Central memory CD8-positive, alpha-beta T cell (primary cell): ENCODE results near the gene TSPAN14.

Experiments used
- ATAC-seq: fragments of 150-1000 bp; cut with Tn5 transposase; replicated peaks from 2 replicates; pipeline ENCODE4 v1.10.0; 2022; ENCODE audit warnings: mild to moderate bottlenecking, moderate FRiP score, moderate number of reproducible peaks; ENCODE audit not compliant: poor library complexity, severe bottlenecking; ENCODE audit errors: extremely low read depth
- DNase-seq, 2 donors: peaks; one replicate each; pipeline ENCODE4 v3.0.0; 2021; ENCODE audit warnings: low spot score in 2 of 2
- H3K27ac Mint-ChIP-seq: one replicate; pipeline ENCODE4 v1.8.0; 2022; ENCODE audit warnings: low read depth, mild to moderate bottlenecking, moderate library complexity, mixed read lengths
- H3K27me3 Mint-ChIP-seq: one replicate; pipeline ENCODE4 v1.8.0; 2022; ENCODE audit warnings: mixed read lengths
- H3K36me3 Mint-ChIP-seq: one replicate; pipeline ENCODE4 v1.8.0; 2022; ENCODE audit warnings: mild to moderate bottlenecking, moderate library complexity, mixed read lengths; ENCODE audit not compliant: insufficient read depth
- H3K4me1 Mint-ChIP-seq: one replicate; pipeline ENCODE4 v1.8.0; 2022; ENCODE audit warnings: mixed read lengths
- H3K4me3 Mint-ChIP-seq: one replicate; pipeline ENCODE4 v1.8.0; 2022; ENCODE audit warnings: mild to moderate bottlenecking, moderate library complexity, mixed read lengths
- H3K9me3 Mint-ChIP-seq: one replicate; pipeline ENCODE4 v1.8.0; 2022; ENCODE audit warnings: mixed read lengths

The TSPAN14 gene

GRCh38 chr10:80493522-80494051, 39.5 kb downstream of the TSPAN14 start:
- peaks cover 99% of the 10 kb centered on the region for H3K4me1 Mint-ChIP-seq
- DNase-seq, result no peak
- H3K27ac Mint-ChIP-seq, result peak overlapping the region; percentile 82
- no peaks in the 10 kb centered on the region for H3K27me3 Mint-ChIP-seq
- ATAC-seq, result peak; percentile 63
- peaks cover 36% of the 10 kb centered on the region for H3K36me3 Mint-ChIP-seq
- peaks cover 7% of the 10 kb centered on the region for H3K9me3 Mint-ChIP-seq
- peak overlapping the region; percentile 61 for H3K4me3 Mint-ChIP-seq

DNA sequence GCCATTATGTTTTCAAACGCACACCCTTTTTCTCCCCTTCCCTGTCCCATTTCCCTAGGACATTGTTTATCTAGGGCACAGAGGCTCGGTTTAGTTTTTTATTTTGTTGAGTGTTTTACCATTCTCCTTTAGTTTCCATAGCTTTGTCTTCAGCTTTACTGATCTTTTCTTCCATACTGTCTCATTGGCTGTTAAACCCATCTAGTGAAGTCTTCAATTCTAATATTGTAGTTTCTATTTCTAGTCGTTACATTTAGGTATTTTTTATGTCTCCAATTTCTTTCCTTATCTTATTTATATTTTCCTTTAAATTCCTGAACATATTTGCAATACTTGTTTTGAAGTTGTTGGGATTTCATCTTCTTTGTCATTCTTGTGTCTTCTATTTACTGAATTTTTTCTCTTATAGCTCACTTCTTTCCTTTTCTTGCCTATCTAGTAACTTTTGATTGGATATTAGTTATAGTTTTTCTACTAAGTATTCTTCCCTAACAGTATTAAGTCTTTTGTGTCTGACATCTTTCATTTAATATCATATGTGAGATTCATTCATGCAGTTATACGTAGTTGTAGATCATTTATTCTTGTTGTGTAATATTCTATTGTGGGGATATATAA, 42.6 kb downstream of the TSPAN14 start:
- H3K9me3 Mint-ChIP-seq, result peaks cover 7% of the 10 kb centered on the region
- H3K27me3 Mint-ChIP-seq, result no peaks in the 10 kb centered on the region
- peaks cover 25% of the 10 kb centered on the region for H3K36me3 Mint-ChIP-seq
- H3K4me1 Mint-ChIP-seq, result peaks cover 97% of the 10 kb centered on the region
- H3K27ac Mint-ChIP-seq, result peak overlapping the region; percentile 94
- no peak for DNase-seq
- no peak for ATAC-seq
- peak overlapping the region; percentile 55 for H3K4me3 Mint-ChIP-seq

DNA sequence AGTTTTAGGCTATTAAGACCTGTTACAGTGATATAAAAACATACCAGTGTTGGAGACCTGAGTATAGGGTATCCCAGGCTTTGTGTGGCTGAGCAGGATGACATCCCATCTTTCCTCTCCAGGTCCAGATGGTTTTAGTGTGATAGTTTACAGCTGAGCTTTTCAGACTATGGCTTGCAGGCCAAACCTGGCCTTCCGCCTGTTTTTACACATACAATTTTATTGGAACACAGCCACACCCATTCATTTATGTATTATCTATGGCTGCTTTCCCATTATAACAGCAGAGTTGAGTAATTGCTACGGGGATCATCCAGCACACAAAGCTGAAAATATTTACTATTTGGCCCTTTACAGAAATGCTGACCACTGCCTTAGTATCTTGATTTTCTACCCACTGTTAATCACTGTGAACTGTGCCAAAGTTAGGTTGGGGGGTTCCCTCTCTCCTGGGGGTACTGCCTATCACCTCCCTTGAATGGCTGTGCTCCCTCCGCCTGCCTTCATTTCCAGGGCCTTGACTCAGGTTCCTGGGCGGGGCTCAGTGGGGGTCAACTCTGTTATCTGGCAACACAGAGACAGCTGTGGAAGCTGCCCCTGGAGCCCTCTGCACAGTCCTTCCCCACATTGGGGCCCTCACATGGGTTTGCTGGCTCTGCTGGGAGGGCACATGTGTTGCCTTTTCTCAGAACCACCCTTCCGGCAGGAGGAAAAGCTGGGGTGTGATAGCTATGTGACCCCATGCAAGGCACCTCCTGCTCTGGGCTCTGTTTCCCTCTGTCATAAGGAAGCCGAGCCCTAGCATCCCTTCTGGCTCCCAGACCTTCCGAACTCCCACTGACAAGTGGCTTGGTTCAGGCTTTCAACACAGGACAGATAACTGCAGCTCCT, 43.3 kb downstream of the TSPAN14 start:
- H3K9me3 Mint-ChIP-seq, result peaks cover 7% of the 10 kb centered on the region
- peaks cover 23% of the 10 kb centered on the region for H3K36me3 Mint-ChIP-seq
- H3K27me3 Mint-ChIP-seq, result no peaks in the 10 kb centered on the region
- peak overlapping the region; percentile 94 for H3K27ac Mint-ChIP-seq
- peaks cover 97% of the 10 kb centered on the region for H3K4me1 Mint-ChIP-seq
- ATAC-seq (no peak), DNase-seq (no peak)
- H3K4me3 Mint-ChIP-seq, result peak overlapping the region; percentile 58

DNA sequence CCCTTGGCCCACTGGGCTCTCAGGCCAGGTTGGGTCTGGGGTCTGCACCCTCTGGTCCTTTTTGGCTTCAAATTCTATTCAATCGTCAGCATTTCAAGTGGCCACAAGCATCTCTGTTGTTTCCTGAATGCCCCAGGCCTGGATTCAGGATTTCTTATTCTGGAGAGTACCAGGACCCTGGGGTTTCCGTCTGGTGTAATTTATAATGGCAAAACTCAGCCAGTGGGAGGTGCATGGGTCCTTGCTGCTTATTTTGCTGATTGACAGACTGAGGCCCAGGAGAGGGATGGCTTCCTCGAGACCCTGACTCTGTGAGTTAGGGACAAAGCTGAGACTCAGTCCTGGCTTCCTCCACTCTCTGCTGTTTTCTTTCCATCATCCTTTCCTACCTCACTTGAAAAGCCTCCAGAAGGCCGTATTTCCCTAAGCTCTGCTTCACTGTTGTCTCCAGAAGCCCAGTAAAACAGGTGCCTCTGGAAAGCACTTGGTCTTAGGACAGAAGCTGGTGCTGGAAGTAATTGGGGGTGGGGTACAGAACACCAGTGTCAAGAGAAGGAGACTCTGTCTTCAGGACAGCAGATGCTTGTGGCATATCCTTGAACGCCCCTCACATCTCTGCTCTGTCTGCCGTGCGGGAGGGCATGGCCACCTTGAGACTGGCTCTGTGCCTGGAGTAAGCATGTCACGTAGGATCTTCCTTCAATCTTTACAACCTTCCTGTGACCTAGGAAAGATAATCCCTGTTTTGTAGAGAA, 44.1 kb downstream of the TSPAN14 start:
- Mint-ChIP-seq H3K4me1 (peaks cover 98% of the 10 kb centered on the region), H3K27ac (peak overlapping the region; percentile 94), H3K9me3 (peaks cover 7% of the 10 kb centered on the region), H3K27me3 (no peaks in the 10 kb centered on the region), H3K4me3 (peak overlapping the region; percentile 58), H3K36me3 (peaks cover 23% of the 10 kb centered on the region)
- DNase-seq, result no peak
- peak; percentile 12 for ATAC-seq

DNA sequence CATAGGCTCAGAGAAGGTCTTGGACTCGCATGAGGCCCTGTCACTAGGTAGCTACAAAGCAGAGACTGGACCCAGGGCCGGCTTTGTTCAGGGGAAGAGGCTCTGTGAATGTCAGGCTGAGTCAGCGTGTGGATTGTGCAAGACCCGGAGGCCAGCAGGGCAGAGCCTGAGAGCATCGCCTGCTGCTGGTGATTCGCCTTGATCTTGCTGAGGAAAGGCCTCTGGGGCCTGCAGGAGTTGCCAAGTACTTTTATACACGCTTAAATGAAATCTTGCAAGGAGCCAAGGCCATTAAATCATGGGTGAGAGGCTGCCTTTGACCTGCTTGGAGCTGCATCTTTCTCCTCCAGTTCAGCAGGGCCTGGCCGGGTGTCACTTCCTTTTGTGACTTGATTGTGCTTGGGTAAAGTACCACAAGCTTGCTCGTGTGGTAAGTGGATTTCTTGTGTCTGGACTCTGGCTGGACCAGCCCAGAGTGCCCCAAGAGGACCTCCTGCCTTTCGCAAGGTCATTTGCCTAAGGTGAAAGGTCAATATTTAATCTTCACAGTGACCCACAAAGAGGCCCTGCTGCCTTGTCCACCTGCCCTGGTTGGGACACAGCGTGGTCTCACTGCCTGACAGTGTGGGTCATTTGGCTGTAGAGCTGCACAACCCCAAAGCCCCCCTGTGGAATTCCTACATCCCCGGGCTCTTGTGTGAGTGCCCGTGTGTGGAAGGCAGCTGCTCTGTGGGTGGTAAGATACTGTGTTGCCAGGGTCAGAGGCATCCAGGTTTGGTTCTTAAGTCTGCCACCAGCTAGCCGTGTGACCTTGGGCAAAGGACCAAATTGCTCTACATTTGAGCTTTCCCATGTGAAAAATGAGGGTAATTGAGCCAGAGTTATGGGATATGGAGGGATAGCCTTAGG, 45.0 kb downstream of the TSPAN14 start:
- peak overlapping the region; percentile 94 for H3K27ac Mint-ChIP-seq
- peaks cover 98% of the 10 kb centered on the region for H3K4me1 Mint-ChIP-seq
- H3K4me3 Mint-ChIP-seq, result peak overlapping the region; percentile 58
- H3K27me3 Mint-ChIP-seq, result no peaks in the 10 kb centered on the region
- H3K9me3 Mint-ChIP-seq, result peaks cover 7% of the 10 kb centered on the region
- DNase-seq (no peak), ATAC-seq (peak; percentile 48)
- peaks cover 19% of the 10 kb centered on the region for H3K36me3 Mint-ChIP-seq

DNA sequence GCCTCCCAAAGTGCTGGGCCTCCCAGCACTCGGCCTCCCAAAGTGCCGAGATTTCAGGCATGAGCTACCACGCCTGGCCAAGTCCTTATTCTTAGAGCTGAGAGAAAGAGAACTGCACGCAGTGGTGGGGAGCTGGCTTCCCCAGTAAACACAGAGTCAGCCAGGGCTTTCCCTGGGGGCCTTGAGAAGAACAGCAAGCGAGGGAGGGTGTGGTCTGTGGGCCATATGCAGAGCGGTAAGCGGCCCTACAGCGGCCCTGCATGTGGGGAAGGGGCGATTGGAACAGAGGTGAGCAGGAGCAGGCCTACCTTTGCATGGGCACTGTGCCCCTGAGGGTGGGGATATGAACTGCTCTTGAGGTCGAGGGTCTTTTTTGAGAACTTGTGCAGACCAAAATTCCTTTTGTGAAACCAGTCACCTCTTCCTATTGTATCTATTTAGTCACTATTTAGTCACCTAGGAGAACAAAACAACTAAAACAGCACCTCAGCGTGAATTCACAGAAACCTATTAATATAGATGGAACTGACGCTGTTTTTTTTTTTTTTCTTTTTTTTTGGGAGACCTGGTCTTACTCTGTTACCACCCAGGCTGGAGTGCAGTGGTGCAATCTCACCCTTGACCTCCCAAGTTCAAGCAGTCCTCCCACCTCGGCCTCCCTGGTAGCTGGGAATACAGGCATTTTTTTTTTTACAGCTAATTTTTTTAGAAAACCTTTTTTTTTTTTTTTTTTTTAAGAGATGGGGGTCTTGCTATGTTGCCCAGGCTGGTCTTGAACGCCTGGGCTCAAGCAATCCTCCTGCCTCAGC, 46.7 kb downstream of the TSPAN14 start:
- H3K4me3 Mint-ChIP-seq, result peak overlapping the region; percentile 58
- peak overlapping the region; percentile 94 for H3K27ac Mint-ChIP-seq
- ATAC-seq (no peak), DNase-seq (no peak)
- H3K36me3 Mint-ChIP-seq, result peaks cover 20% of the 10 kb centered on the region
- H3K4me1 Mint-ChIP-seq, result peaks cover 98% of the 10 kb centered on the region
- H3K27me3 Mint-ChIP-seq, result no peaks in the 10 kb centered on the region
- peaks cover 7% of the 10 kb centered on the region for H3K9me3 Mint-ChIP-seq

- Mint-ChIP-seq H3K9me3 (peaks cover 5% of the 10 kb centered on the region), H3K27me3 (no peaks in the 10 kb centered on the region), H3K27ac (peak overlapping the region; percentile 94), H3K4me1 (peaks cover 92% of the 10 kb centered on the region), H3K4me3 (peak overlapping the region; percentile 40), H3K36me3 (peaks cover 18% of the 10 kb centered on the region)
- ATAC-seq (no peak), DNase-seq (no peak)
These were observed 47.3 kb downstream of the TSPAN14 start for GRCh38 chr10:80501381-80501912.

- Mint-ChIP-seq H3K27ac (peak overlapping the region; percentile 94), H3K9me3 (no peaks in the 10 kb centered on the region), H3K4me3 (peak overlapping the region; percentile 40), H3K27me3 (no peaks in the 10 kb centered on the region), H3K4me1 (peaks cover 87% of the 10 kb centered on the region), H3K36me3 (peaks cover 12% of the 10 kb centered on the region)
- no peak for ATAC-seq
- DNase-seq, result no peak
These were observed 47.9 kb downstream of the TSPAN14 start for GRCh38 chr10:80501913-80502521.

- ATAC-seq (no peak), DNase-seq (no peak)
- no peaks in the 10 kb centered on the region for H3K9me3 Mint-ChIP-seq
- H3K4me1 Mint-ChIP-seq, result peaks cover 78% of the 10 kb centered on the region
- H3K27ac Mint-ChIP-seq, result peak overlapping the region; percentile 94
- H3K27me3 Mint-ChIP-seq, result no peaks in the 10 kb centered on the region
- H3K36me3 Mint-ChIP-seq, result peaks cover 14% of the 10 kb centered on the region
- H3K4me3 Mint-ChIP-seq, result peak overlapping the region; percentile 40
These were observed 48.8 kb downstream of the TSPAN14 start for GRCh38 chr10:80502621-80503583.

GRCh38 chr10:80503584-80504157, 49.6 kb downstream of the TSPAN14 start:
- no peak for ATAC-seq
- H3K27me3 Mint-ChIP-seq, result no peaks in the 10 kb centered on the region
- peaks cover 70% of the 10 kb centered on the region for H3K4me1 Mint-ChIP-seq
- peak overlapping the region; percentile 94 for H3K27ac Mint-ChIP-seq
- H3K9me3 Mint-ChIP-seq, result no peaks in the 10 kb centered on the region
- H3K36me3 Mint-ChIP-seq, result peaks cover 20% of the 10 kb centered on the region
- peak overlapping the region; percentile 12 for H3K4me3 Mint-ChIP-seq
- DNase-seq, result no peak
